ENCODE results near the gene PPFIBP1.

PPFIBP1 gene

GRCh38 chr12:27517961-27518665 is 5.9 kb upstream of the PPFIBP1 start:
- TF ChIP-seq CTCF (IDR thresholded peaks at IDR 0.05; ENCODE audit: borderline replicate concordance, insufficient read depth, low read depth, low read length): no peak

DNA sequence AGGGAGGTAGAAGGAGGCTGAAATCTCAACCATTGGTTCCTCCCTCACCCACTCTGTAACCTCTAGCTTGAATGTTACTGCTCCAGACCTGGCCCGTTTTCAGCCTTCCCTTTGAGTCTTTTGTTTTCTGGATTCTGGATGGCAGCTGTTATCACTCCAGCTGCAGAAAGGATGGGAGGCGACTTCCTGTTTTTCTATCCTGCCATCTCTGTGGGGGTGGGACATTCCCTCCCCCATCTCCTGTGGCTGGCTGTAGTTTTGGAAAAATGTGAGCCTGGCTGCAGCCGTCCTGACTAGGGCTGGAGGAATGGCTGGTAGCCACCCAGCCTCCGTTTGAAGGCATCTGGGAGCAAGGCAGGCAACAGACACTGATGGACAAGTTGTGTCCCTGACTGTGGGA is 2.9 kb upstream of the PPFIBP1 start:
- TF ChIP-seq CTCF (IDR thresholded peaks at IDR 0.05; ENCODE audit: borderline replicate concordance, insufficient read depth, low read depth, low read length): no peak
- no peak overlapping the region for H3K4me3 ChIP-seq (ENCODE audit: low read depth, low read length)

More at GRCh38 chr12:27517961-27518665, 5.9 kb upstream of the PPFIBP1 start:
- no peak overlapping the region for H3K4me3 ChIP-seq (ENCODE audit: low read depth, low read length)

DNA sequence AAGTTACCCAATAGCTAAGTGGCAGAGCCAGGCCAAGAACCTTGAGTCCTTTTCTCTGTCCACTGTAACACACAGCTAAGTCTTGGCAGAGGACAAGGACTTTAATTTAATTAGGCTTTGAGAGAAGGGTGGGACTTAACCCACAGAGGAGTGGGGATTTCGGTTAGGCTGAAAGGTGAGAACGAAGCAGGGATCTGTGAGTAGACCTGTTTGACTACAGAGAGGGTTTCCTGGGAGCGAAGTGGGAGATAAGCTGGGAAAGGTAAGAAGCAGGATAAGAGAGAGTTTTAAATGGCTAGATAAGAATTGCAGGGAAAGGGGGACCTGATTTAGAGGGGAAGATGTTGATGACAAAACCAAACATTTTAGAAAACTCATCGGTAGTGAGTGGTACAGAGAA is 2.0 kb upstream of the PPFIBP1 start:
- H3K4me3 ChIP-seq (ENCODE audit: low read depth, low read length): no peak overlapping the region
- TF ChIP-seq CTCF (IDR thresholded peaks at IDR 0.05; ENCODE audit: borderline replicate concordance, insufficient read depth, low read depth, low read length): no peak

DNA sequence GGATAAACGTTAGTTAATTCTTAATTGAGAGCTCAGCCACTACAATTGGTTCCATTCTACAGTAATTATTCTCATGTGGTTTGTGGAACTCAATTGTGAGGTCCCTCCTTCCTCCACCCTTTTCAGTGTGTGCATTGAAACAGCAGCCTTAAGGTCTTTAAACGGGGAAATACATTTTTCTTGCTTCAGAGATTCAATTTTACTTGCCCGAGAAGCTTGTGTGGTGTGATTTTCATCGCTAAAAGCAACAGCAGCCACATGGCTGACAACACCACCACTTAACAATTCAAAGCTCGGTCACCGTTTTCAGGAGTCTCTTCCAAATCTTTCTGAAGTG is 733 bp upstream of the PPFIBP1 start:
- peak overlapping the region; percentile 95 for H3K4me3 ChIP-seq (ENCODE audit: low read depth, low read length)
- TF ChIP-seq CTCF (IDR thresholded peaks at IDR 0.05; ENCODE audit: borderline replicate concordance, insufficient read depth, low read depth, low read length): no peak

- no peak for TF ChIP-seq CTCF (IDR thresholded peaks at IDR 0.05; ENCODE audit: borderline replicate concordance, insufficient read depth, low read depth, low read length)
- H3K4me3 ChIP-seq (ENCODE audit: low read depth, low read length): peak overlapping the region; percentile 95
Measured at GRCh38 chr12:27524494-27524835, 459 bp downstream of the PPFIBP1 start.

GRCh38 chr12:27524839-27525753 is 1.1 kb downstream of the PPFIBP1 start:
- H3K4me3 ChIP-seq (ENCODE audit: low read depth, low read length): peak overlapping the region; percentile 95
- no peak for TF ChIP-seq CTCF (IDR thresholded peaks at IDR 0.05; ENCODE audit: borderline replicate concordance, insufficient read depth, low read depth, low read length)

DNA sequence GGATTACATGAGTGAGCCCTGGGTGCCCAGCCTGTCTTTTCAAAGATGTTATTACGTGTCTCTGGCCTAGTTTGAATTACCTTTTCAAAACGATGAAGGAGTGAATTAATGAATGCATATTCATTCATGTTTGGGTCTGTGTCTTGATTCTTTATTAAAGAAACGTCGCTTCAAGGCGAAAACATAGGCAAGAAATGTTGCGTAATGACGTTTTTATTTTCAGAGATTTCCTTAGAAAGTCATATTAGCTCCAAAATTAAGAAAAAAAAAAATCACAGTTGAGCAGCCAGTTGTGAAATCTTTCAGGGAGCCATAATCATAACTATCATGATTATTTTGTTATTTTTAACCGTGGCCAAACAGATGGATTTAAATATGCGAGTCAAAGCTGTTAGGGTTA is 3.5 kb downstream of the PPFIBP1 start:
- no peak for TF ChIP-seq CTCF (IDR thresholded peaks at IDR 0.05; ENCODE audit: borderline replicate concordance, insufficient read depth, low read depth, low read length)
- H3K4me3 ChIP-seq (ENCODE audit: low read depth, low read length): no peak overlapping the region

All from GM12875 (cell line).